NCI-H524 (cell line): Measurements from ENCODE around the gene HMCN1.
"Not testable (repeated sequence)": the region's sequence is repeated elsewhere in the genome, so short reads cannot be mapped to it uniquely, and the experiment has no call there.

Experiments used
- DNase-seq, 2 experiments: peaks; one replicate each; lab custom pipeline; 2025; lab: John Stamatoyannopoulos, UW

The HMCN1 gene

DNA sequence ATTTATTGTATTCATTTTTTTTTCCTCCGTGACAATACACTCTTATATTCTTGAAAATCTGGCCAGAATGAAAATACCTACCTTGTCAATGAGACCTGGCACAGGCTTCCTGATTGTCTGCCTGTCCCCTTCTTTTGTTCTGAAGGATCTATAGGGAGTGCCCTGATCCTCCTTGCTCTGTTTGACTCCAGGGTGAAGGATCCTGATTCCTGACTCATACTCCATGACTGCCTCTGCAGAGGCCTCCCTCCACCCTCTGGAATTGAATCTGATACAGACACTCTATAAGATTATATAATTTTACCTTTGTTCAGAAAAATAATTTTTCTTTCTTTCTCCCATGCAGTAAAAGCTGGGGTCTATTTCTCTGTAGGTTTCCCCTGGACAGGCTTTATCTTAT, 116.2 kb downstream of the HMCN1 start:
- DNase-seq, result no peak

DNA sequence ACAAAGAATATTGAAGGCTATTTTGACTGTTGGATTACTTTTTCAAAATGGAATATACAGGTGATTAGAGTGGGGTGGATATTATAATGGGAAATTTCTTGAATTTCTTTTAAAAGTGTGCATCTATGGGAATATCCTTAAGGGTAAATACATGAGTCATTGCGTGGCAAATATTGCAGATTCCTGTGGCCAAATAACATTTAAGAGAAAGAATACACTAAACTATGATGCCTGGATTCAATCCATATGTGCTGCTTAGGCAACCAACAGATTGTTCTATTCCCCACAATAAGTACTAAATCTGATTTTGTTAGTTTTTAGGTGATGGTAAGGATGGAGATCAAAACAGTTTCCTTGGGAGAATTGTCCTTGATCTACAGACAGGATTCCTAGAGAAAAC, 119.5 kb downstream of the HMCN1 start:
- DNase-seq, result no peak

DNA sequence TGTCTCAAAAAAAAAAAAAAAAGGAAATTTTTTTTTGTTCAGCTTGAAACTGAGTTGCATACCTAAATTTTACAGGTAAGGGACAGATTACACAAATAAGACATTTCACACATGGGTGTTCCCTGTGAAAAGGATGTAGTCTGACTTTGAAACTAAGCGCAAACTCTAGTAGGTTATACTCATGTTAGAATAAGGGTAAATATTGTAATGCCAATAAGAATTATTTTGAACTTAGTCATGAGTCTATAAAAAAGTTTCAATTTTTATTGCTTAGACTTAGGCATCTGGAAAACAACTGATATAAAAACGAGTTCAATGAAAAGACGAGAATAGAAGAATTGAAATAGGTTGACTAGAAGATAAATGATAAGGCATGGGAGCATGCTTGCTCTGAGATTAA, 122.3 kb downstream of the HMCN1 start:
- no peak for DNase-seq

DNA sequence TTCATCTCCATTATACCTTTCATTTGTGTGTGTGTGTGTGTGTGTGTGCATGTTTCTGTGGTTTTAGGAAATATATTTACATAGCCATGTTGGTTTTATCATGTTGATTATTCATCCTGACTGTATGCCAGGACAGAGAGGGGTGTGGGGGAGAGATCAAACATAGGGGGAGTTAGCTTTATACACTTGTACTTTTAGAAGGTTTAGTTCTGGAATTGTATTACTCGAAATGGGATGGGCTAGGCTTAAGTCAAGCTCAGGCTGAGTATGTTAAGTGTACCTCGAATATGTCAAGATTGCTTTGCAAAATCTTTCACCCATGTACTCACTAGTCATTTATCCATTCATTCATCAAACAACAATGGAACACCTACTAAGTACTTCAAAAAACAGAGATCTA, 123.3 kb downstream of the HMCN1 start:
- no peak for DNase-seq

DNA sequence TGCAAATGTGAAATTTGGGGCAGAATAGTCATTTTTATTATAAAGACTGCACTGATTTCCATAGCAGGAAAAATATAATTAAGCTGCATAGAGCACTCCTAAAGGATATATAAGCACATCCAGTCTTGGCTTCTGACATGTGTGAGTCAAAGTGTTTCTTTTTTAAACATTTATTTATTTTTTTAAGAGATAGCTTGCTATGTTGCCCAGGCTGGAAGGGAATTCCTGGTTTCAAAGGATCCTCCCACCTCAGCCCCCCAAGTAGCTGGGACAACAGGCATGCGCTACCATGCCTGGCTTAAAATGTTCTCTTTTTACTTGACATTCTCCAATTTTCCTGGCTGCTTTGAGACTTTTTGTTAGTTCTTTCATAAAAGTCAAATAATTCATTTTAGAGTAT, 126.1 kb downstream of the HMCN1 start:
- DNase-seq, result no peak

DNA sequence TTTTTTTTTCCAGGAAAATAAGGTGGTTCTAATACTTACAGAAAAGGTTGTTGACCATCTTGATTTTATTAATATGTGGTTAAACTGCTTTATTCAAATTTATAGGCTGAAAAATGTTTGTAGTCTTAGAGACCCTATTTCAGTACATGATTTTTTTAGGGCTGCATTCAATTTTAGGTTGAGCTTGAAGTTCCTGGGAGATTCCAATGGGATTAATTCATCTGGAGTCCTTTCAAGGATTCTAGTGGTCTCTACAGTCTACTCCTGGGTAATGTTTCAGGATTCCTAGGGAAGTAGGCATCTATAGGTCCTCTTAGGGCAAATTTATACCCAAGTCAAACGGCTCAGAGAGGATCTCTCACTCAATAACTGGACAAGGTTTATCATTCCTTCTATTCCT, 126.7 kb downstream of the HMCN1 start:
- no peak for DNase-seq

DNA sequence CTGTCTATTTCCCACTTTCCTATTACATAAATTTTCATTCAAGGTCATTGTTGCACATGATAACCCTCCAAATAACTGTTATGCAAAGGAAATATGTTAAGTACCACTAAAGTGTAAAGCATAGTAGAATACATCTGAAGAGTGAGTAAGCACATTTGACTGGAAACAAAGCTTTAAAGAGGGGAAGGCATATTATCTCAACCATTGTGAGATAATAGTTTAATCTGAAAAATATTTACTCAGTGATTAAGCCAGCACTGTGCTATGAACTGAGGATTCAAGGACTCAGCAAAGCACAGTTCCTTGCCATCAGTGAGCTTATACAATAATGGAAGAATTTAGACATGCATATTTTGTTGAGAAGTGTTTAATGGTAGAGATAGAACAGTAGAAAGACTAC, 127.4 kb downstream of the HMCN1 start:
- no peak for DNase-seq

DNA sequence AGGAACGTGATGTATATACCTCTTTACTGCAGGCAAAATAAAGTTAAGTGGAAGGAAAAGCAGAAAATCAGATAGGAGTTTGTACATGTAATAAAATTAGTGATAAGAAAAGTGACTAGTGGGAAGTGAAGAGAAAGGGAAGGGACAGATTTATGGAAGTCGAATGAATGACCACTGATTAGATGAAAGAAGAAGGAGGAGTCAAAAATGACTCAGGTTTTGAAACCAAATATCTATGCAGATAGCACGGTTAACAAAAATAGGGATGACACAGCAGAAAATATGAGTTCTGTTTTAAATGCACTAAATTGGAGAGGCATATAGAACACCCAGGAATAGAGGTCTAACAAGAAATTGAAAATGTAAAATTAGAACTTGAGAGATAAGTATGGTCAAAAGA, 128.0 kb downstream of the HMCN1 start:
- no peak for DNase-seq

DNA sequence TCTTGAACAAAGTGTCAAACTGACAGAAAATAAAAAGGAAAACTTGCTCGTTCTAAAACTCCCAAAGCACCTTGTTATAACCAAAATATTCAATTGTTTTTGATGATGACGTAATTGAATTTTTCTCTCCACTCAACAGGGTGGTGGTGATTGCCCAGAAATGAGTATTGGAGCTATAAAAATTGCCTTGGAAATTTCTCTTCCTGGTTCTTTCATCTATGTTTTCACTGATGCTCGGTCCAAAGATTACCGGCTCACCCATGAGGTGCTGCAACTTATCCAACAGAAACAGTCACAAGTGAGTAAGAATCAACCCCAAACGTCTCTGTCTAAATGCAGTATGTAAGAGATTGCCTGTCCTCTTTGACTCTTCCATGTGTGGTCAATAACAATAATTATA, 130.1 kb downstream of the HMCN1 start:
- DNase-seq, result no peak

DNA sequence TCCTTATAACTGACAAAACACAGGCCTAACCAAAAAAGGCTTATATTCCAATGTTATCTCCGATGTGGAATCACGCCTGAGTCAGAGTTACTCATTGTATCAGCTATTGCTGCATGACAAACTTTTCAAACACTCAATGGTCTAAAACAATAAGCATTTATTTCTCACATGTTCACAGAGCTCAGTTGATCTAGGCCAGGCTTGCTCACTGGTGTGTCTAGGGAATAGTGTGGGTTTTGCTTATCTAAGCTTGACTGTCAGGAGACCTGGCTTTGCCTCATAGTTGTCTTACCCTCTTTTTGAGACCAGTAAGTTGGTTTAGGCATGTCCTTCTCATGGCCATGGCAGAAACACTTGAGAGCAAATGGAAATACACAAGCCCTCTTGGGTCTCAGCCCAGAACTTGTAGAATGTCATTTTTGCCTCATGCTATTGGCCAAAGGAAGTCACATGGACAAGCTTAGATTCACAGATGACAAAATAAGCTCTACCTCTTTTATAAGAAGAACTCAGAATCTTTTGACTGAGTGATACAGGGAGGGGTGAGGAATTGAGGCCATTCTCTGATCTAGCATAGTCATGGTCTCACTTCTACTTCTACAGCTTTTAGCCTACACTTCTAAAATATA, 130.8 kb downstream of the HMCN1 start:
- no peak for DNase-seq

DNA sequence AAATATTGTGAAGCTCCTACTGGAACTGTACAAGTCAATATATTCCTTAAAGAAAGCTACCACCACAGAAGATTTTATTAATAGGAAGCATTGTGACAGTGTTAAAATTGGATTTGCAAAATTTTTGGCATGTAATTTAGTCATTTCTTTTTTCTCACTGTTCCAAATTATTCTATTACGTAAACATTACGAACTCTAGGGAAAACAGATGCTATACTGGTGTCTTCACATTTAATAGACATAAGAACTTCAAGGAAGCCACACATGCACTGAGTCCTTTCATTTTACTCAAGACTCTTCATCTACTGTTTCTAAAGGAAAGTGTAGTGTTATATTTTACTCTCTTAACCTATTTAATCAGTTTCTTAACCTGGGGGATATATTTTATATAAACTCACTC, 135.4 kb downstream of the HMCN1 start:
- DNase-seq, result no peak

DNA sequence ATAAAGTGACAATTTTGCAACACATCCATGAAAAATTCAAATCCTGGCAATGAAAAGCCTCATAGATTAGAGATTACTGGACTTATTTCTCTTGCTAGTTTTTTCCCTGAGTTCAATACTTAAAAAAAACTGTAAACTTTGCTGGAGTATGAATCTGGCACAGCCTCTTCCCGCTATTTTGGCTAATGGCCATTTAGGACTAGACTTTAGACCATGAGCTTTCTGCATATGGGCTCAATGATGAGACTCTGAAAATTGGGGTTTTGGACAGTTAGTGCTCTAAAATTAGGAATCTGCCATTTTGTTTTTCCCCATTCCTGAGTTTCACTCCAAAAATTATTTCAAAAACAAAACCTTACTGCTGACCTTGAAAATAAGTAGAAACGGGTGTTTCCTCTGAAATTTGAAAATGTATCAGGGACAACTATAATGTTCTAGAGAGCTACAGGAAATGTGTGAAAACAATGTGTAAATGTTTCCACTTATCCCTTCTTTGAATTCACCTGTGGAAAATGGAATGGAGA, 137.5 kb downstream of the HMCN1 start:
- DNase-seq, result no peak

DNA sequence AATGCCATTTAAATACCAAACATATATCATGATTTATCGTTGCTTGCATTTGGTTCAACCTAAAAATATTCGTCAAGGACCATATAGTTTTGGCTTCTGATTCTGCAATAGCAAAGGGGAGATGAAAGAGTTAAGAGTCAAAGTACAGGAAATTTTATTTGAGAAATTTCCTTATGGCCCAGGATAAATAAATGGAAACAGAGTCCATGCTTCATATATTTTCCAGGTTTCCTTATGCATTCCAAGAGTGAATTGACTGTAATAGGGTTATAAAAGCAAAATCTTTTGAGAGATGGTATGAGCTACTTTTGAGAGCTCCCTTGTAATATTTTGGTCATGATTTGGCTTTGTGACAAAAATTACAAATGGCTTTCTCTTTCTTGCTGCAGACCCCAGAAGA, 140.1 kb downstream of the HMCN1 start:
- no peak for DNase-seq

DNA sequence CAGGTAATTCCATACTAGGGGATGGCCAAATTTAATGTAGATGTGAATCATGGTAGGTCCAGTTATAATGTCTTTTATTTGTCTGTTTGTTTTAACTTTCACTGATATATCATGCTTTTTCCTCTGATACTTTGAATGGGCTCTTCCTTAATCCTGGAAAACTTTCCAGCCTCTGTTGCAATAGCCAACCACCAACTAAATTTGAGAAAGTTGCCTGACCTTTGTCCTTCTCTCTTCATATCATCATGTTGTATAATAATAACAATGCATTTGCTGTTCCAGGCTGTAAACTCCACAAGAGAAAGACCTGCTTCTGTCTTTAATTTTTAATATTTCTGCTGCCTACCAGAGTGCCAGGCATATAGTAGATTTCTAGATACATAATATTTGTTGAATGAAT, 146.1 kb downstream of the HMCN1 start:
- no peak for DNase-seq

DNA sequence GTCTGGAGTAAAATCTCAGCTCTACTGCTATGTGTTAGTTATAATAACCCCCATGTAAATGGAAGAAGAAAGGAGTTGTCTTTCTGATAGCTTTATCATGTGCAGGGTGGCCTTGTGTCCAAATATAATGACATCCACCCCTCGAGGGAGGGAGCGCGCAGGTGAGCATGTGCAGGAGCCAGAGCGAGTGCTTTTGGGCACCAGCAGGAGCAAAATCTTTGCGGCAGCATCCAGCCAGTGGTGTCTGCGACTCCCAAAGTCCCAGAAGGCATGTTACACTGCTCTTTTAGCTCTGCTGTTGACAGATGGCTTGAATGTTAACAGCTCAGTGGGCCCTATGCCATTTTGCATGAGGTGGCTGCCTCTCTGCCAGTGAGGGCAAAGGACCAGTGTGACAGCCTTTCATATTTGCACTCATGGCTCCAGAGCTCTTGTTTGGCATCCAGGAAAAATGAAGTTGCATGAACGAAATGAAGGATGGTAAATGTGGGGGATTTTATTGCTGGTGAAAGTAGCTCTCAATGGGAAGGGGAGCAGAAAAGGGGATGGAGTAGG, 146.7 kb downstream of the HMCN1 start:
- peak; percentile 2 to 73 for DNase-seq

DNA sequence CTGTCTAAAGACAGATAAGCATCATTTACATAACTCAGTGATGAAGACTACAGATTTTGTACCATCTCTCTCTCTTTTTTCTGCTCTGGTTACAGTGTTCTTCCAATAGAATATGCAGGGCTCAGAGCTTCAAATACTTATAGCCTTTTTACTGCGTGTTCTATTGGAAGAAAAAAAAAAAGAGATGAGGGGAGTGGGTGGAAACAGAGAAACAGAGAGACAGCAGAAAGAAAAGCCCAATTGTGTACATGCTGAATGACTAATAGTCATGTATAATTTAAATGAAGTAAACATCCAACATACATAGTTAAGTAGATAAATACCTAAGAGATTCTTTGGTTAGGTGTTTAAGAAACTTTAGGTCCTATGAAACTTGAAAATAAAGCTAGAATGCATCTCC, 151.9 kb downstream of the HMCN1 start:
- no peak for DNase-seq

DNA sequence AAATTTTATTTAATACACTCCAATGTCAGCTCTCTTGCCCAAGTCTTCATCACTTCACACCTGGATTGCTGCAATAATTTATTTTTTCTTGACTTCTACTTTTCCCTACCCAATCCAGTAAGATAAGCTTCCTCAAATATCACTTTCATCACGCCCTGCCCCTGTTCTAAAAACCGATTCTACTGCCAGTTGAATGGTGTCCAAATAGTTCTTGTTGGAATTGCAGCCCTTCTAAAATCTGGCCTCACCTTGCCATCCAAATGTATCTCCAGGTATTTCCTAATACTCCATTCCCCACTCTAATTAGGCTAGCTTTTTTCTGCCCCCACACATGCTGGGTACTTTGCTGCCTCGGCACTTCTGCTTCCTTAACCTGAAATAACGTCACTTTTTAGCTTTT, 152.5 kb downstream of the HMCN1 start:
- no peak for DNase-seq

DNA sequence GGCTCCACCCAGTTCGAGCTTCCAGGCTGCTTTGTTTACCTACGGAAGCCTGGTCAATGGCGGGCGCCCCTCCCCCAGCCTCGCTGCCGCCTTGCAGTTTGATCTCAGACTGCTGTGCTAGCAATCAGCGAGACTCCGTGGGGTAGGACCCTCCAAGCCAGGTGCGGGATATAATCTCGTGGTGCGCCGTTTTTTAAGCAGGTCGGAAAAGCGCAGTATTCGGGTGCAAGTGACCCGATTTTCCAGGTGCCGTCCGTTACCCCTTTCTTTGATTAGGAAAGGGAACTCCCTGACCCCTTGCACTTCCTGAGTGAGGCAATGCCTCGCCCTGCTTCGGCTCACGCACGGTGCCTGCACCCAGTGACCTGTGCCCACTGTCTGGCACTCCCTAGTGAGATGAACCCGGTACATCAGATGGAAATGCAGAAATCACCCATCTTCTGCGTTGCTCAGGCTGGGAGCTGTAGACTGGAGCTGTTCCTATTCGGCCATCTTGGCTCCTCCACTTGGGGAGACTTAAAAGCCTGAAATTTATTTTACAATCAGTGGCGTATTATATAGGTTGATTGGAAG, 158.7 kb downstream of the HMCN1 start:
- not testable (repeated sequence) for DNase-seq

DNA sequence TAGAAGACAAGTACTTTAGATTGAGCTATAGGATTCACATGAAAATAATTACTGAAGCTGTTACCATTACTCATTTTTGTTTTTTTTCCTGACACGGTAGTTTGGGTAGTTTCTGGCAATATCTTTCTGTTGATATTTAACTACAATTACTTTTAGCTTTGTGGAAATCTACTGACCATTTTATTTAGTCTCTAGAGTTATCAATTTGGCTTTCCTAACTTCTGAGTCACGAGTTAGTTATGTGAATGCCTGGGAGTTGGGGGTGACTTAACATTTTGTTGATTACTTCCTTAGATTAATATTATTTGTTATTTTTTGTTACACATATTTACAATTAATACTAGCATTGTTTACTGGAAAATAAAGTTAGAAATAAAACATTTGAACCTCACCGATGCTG, 160.6 kb downstream of the HMCN1 start:
- DNase-seq, result no peak

DNA sequence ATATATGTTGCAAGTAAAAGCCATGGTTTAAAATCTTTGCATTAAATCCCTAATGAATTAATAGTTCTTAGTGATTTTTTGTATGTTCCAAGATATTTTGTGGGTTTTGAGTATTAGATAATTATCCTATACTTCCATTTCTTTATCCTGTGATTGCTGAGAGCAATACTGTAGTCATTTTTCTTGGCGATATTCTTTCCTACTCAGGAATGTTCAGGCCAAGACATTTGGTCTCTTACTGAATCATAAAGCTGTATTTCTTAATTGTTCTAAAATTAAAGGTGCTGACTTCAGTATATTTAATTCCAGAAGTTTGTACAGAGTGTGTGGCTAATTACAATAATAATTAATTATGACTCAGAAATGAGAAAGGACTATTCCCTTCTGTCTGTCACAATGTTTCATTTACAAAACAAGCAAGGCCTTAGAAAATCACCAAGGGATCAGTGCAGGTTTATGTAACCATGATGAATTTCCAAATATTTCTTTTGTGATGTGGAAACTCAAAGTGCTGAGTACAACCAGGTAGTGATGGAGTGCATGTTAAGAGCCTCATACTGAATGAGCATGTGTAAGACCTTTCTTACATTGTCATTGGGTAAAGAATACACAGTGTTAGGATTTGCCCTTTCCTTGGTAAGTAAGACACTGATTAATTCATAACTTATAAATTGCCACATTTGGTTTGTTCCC, 161.2 kb downstream of the HMCN1 start:
- DNase-seq, result no peak

DNA sequence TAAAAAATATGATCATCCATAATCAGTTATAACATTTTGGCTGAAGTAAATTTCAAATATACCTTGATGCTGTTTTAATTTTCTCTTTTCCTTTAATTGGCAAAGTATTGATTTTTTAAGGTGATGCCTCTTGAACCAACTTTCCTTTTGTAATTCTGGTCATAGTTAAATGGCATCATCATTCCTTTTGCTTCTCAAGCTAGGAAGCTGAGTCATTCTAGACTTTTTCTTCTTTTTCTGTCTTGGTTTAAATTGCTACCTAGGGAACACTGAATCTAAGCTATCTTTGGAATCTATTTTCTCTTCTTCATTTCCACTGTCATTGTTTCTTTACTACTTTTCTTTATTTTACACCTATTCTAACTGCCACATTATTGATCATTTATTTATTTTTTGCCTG, 162.7 kb downstream of the HMCN1 start:
- no peak for DNase-seq

DNA sequence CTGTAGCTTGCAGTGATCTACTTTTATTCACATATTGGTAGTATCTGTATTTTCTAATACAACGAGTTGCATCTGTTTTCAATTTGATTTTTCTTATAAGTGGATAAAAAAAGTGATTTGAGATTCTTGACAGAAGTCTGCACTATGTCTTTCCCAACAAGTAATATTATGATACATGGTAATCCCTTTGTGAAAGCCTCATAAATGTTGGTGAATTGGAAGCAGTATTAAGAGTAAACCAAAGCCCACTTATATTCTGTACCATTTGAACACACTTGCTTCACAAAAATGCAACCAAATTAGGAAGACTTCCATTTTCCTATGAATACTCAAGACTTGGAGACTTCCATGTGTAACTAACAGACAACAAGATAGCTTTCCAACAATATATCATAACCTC, 172.0 kb downstream of the HMCN1 start:
- DNase-seq, result no peak

DNA sequence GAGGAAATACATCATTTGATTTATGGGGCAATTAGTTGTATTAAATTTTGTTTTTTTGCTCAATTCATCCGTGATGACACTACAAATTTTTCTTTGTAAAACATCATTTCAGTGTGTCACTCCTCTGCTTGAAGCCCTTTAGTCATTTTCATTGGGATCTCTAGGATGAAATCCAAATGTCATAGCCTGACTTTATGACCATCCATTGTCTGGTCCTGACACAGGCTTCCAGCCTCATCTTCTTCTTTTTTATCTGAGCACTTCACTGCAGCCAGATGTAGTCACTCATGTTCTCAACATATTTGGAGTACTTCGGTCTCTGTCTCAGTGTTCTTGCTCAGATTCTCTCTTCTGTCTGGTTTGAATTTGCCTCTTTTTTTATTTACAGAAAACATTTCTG, 173.1 kb downstream of the HMCN1 start:
- DNase-seq, result no peak
